CD4-positive, alpha-beta memory T cell (primary cell): ENCODE measurements around the gene GNLY. TPM values are rescaled to one million over a fixed set of nuclear protein-coding genes. Genes with fewer than 3 reads are reported as not detected.
A peak's percentile ranks its signal among the peaks of the same experiment; 100 is the strongest.

Experiments used
- CTCF ChIA-PET: fragments of 350-600 bp; sonication (Branson Sonifier 250); formaldehyde crosslinking; loops from one replicate; lab custom pipeline; 2021; ENCODE audit warnings: inconsistent platforms; ENCODE audit not compliant: partially characterized antibody; lab: Charles Lee
- POLR2A ChIA-PET: fragments of 350-600 bp; sonication (Branson Sonifier 250); formaldehyde crosslinking; loops from one replicate; lab custom pipeline; 2021; ENCODE audit not compliant: partially characterized antibody; lab: Charles Lee
- DNase-seq, 5 donors: peaks; one replicate each; pipeline versions ENCODE4 v3.0.0 to v3.0.0-alpha.2; 2020 to 2022; ENCODE audit warnings: mixed read lengths in 1 of 5
- H3K27ac ChIP-seq: one replicate; pipeline ENCODE4 v1.7.0; 2013; ENCODE audit warnings: low read depth, low read length
- H3K27me3 ChIP-seq: 2 replicates; pipeline ENCODE4 v1.7.0; 2013; ENCODE audit warnings: mild to moderate bottlenecking, low read length, moderate library complexity; ENCODE audit not compliant: insufficient read depth
- H3K36me3 ChIP-seq: 2 replicates; pipeline ENCODE4 v1.7.0; 2013; ENCODE audit warnings: mild to moderate bottlenecking, low read length, moderate library complexity; ENCODE audit not compliant: insufficient read depth
- H3K4me1 ChIP-seq: 2 replicates; pipeline ENCODE4 v1.7.0; 2013; ENCODE audit warnings: mild to moderate bottlenecking, low read length, moderate library complexity; ENCODE audit not compliant: insufficient read depth
- H3K4me3 ChIP-seq, 2 donors: one replicate each; pipeline ENCODE4 v1.7.0; 2013; ENCODE audit warnings: low read length in 2 of 2, mild to moderate bottlenecking in 1 of 2
- H3K9me3 ChIP-seq, 2 donors: one replicate each; pipeline ENCODE4 v1.7.0; 2013; ENCODE audit warnings: low read length in 2 of 2, control low read depth in 1 of 2; ENCODE audit not compliant: control insufficient read depth in 1 of 2
- H3K27ac Mint-ChIP-seq, 7 donors: one replicate each; pipeline ENCODE4 v1.8.0; 2020 to 2021; ENCODE audit warnings: mixed read lengths in 7 of 7, mild to moderate bottlenecking in 6 of 7, inconsistent platforms in 3 of 7, moderate library complexity in 3 of 7
- H3K27me3 Mint-ChIP-seq, 2 donors: one replicate each; pipeline ENCODE4 v1.8.0; 2020 to 2021; ENCODE audit warnings: mixed read lengths in 2 of 2
- H3K36me3 Mint-ChIP-seq, 2 donors: one replicate each; pipeline ENCODE4 v1.8.0; 2020 to 2021; ENCODE audit warnings: mixed read lengths in 2 of 2, inconsistent platforms in 1 of 2, mild to moderate bottlenecking in 1 of 2
- H3K4me1 Mint-ChIP-seq, 4 donors: one replicate each; pipeline ENCODE4 v1.8.0; 2020 to 2021; ENCODE audit warnings: mixed read lengths in 4 of 4, mild to moderate bottlenecking in 1 of 4
- H3K4me3 Mint-ChIP-seq, 8 donors: one replicate each; pipeline ENCODE4 v1.8.0; 2020 to 2021; ENCODE audit warnings: mixed read lengths in 8 of 8, mild to moderate bottlenecking in 7 of 8, moderate library complexity in 6 of 8, inconsistent platforms in 3 of 8
- H3K9me3 Mint-ChIP-seq, 8 donors: one replicate each; pipeline ENCODE4 v1.8.0; 2020 to 2021; ENCODE audit warnings: mixed read lengths in 8 of 8, mild to moderate bottlenecking in 5 of 8, inconsistent platforms in 3 of 8, moderate library complexity in 1 of 8
- intact Hi-C: fragments of 100-400 bp; cut with micrococcal nuclease; formaldehyde crosslinking; loops from one replicate; pipeline ENCODE4 v1.15.1; 2023
- polyA plus RNA-seq, 2 donors: library from polyadenylated mRNA; unstranded; fragments of 300-500 nt; fragmentation: Illumina TruSeq; gene quantifications; one replicate each; pipeline ENCODE4 v1.2.3, GENCODE V29; 2021
- total RNA-seq, 2 experiments: library from RNA; stranded (reverse); gene quantifications; one replicate each; pipeline ENCODE4 v1.2.3, GENCODE V29; 2021

GNLY gene
- total and polyA plus RNA-seq, 4 experiments from 2014 or later: 17.2 to 32.2 (median 21.1) TPM

DNA sequence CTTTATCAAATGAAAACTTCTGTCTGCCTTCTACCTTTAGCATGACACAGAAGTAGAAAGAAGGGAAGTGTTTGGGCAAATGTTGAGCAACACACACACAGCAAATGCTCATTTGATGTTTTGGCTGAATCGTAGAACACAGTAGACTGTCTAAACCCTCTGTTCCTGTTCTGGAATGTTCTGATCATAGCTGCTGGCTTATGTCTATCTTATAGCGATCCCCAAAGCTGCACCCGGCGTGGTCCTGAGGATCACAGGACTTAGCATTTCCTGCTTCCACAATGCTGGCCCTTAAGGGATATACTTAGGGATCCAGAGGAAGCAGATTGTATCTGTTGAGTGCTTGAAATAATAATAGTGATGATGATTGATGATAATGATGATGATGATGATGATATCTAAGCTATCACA lies 15.2 kb downstream of the GNLY start:
- intact Hi-C loops: no loop called here
- H3K27me3 Mint-ChIP-seq: peaks cover 1 to 3% of the 10 kb centered on the region in 2 donors
- no peak overlapping the region for H3K4me3 Mint-ChIP-seq
- no peak overlapping the region for H3K27ac Mint-ChIP-seq
- H3K36me3 ChIP-seq: no peaks in the 10 kb centered on the region
- H3K4me1 ChIP-seq: peaks cover 19% of the 10 kb centered on the region
- no peaks in the 10 kb centered on the region for H3K9me3 ChIP-seq
- no peaks in the 10 kb centered on the region for H3K9me3 Mint-ChIP-seq
- H3K4me3 ChIP-seq: no peak overlapping the region
- H3K27me3 ChIP-seq: no peaks in the 10 kb centered on the region
- POLR2A ChIA-PET: no interaction called here
- H3K4me1 Mint-ChIP-seq: peaks cover 10 to 28% (median 16%) of the 10 kb centered on the region in 4 donors
- H3K36me3 Mint-ChIP-seq: no peaks in the 10 kb centered on the region
- H3K27ac ChIP-seq: no peak overlapping the region
- CTCF ChIA-PET: interaction anchor here (0.8 to 7.7 kb wide), 11 partner anchors 10 to 407 kb away, joined by 3 to 67 read pairs (median 6); no protein-coding TSS in a partner anchor
- no peak for DNase-seq

DNA sequence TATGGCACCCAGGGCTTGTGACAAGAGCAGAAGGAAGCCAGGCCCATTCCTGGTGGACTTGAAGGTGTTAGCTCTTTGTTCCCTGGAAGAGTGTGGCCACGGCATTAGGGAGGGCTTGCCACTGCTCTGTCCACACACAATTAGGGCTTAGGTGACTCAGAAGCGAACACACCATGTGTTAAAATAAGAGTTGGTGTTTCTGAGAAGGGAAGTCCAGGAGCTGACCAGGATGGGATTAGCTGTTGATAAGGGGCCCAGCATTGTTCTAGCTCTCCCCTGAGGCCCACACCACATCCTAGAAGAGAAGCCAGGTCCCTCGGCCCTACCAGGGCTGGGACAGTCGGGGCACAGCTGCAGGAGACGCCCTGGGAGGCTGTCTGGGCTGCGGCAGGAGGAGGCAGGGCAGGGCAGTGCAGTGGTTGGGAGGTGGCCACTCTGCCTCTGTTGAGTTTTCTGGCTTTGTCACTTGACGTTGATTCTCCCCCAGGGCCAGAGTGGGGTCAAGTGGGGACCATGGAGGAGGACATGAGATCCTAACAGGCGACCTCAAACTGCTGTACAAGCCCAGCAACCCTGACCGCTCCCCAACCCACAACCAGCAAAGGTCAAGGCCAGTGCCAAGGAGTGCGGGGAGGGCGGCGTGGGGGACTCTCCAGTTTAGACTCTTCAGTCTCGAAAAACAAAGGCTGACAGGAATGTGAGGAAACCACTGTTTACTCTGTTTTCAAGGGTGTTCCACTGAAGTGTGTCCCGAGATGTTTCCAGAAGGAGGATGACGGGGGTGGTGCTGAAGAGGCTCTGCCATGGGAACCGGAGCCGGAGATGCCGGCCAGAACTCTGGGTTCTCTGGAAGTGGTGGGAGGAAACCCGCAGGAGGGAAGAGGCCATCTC lies 16.8 kb downstream of the GNLY start:
- Mint-ChIP-seq H3K27me3 (peaks cover 1 to 3% of the 10 kb centered on the region in 2 donors), H3K36me3 (no peaks in the 10 kb centered on the region), H3K4me3 (no peak overlapping the region), H3K27ac (no peak overlapping the region), H3K9me3 (no peaks in the 10 kb centered on the region), H3K4me1 (peaks cover 3 to 13% (median 10%) of the 10 kb centered on the region in 4 donors)
- Histone ChIP-seq H3K9me3 (no peaks in the 10 kb centered on the region), H3K36me3 (no peaks in the 10 kb centered on the region), H3K4me3 (no peak overlapping the region), H3K27me3 (no peaks in the 10 kb centered on the region), H3K4me1 (peaks cover 13% of the 10 kb centered on the region), H3K27ac (no peak overlapping the region)
- CTCF ChIA-PET: interaction anchor here (1.5 to 7.7 kb wide), 2 partner anchors 31 to 73 kb away, joined by 3 to 57 read pairs; no protein-coding TSS in a partner anchor
- POLR2A ChIA-PET: no interaction called here
- no peak for DNase-seq
- intact Hi-C loops: no loop called here

DNA sequence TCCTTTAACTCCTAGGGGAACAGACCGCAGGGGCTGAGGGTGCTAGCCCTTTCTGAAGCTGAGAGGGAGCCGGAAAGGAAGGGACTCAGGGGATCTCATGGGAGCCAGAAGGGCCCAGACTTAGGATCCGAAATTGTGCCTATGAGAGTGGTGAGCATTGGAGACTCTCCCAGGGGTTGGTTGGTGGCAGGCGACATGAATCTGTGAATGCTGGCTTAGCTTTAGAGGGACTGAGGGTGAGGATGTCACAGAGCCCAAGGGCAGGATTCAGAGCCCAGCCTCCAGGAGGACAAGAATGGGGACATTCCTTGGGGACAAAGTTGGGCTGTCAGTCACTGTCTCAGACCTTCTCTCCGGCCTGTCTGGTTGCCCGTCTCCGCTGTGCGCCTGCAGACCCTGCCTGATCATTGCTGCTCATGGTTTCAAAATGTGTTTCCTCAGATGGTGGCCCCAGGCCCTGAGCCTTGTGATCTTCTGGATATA lies 17.5 kb downstream of the GNLY start:
- Mint-ChIP-seq H3K27ac (no peak overlapping the region), H3K4me1 (peaks cover 3 to 11% (median 10%) of the 10 kb centered on the region in 4 donors), H3K9me3 (no peaks in the 10 kb centered on the region), H3K27me3 (peaks cover 1 to 4% of the 10 kb centered on the region in 2 donors), H3K4me3 (no peak overlapping the region), H3K36me3 (no peaks in the 10 kb centered on the region)
- CTCF ChIA-PET: interaction anchor here (1.5 kb wide), 1 partner anchor 74 kb away, joined by 3 read pairs; no protein-coding TSS in a partner anchor
- no peaks in the 10 kb centered on the region for H3K9me3 ChIP-seq
- POLR2A ChIA-PET: no interaction called here
- no peak overlapping the region for H3K4me3 ChIP-seq
- peaks cover 3% of the 10 kb centered on the region for H3K27me3 ChIP-seq
- no peak for DNase-seq
- H3K4me1 ChIP-seq: peaks cover 13% of the 10 kb centered on the region
- no peaks in the 10 kb centered on the region for H3K36me3 ChIP-seq
- no peak overlapping the region for H3K27ac ChIP-seq
- intact Hi-C loops: no loop called here

DNA sequence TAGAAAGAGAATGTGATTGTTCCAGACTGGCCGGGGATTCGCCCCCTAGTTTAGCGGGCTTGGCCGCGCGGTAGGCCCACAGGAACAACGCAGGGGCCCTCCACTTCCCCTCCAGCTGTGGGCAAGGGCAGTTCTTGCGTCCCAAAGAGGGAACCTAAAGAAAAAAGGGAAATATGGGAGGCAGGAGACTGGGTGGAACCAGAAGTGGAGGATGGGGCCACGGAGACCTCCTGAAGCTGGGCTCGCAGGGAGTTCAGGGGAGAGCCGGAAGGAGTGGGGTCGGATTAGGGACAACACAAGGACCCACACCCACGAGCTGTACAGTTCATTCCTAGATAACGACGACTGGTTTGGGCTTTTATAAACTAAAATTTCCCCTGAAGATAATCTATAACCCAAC lies 18.2 kb downstream of the GNLY start:
- POLR2A ChIA-PET: no interaction called here
- no peaks in the 10 kb centered on the region for H3K9me3 Mint-ChIP-seq
- no peak overlapping the region for H3K4me3 Mint-ChIP-seq
- no peak for DNase-seq
- Histone ChIP-seq H3K36me3 (no peaks in the 10 kb centered on the region), H3K4me1 (peaks cover 8% of the 10 kb centered on the region), H3K27ac (no peak overlapping the region), H3K4me3 (no peak overlapping the region), H3K9me3 (no peaks in the 10 kb centered on the region), H3K27me3 (peaks cover 3% of the 10 kb centered on the region)
- H3K27ac Mint-ChIP-seq: no peak overlapping the region
- H3K27me3 Mint-ChIP-seq: peaks cover 0 to 4% of the 10 kb centered on the region in 2 donors
- H3K4me1 Mint-ChIP-seq: peaks cover under 1 to 6% (median 5%) of the 10 kb centered on the region in 4 donors
- no peaks in the 10 kb centered on the region for H3K36me3 Mint-ChIP-seq
- CTCF ChIA-PET: interaction anchor here (0.7 to 1.5 kb wide), 2 partner anchors 33 to 75 kb away, joined by 3 read pairs; no protein-coding TSS in a partner anchor
- intact Hi-C loops: no loop called here

DNA sequence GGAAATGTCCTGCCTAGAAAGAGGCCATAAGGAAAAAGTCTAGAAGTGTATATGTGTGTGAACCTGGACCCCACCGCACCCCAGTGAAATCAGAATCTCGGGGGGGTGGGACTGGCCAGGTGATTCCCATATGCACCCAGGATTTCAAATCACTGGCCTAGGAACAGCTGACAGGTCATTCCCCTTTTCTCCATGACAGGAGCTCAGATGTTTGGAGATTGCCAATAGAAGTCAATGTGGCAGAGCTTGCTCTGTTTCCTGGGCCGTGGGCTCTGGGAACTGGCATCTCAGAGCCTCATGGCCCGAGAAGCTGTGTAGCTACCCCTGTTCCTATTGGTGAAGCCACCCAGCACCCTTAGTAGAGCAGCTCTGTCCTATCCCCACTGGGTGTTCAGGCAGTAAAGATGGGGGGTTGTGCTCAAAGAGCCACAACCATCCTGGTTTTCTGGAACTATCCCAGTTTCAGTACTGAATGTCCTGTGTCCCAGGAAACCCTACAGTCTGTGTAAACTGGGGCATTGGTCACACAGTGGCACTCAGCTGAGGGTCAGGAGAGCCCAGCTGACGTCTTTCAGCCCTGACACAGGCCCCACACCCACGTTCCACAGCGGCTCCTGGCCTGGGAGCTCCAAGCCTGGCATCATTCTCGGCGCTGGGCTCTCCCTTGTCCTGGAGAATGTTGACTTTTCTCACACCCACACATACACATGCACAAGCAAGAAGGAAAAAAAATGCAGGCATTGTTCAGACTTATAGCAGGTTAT lies 18.9 kb downstream of the GNLY start:
- Mint-ChIP-seq H3K36me3 (no peaks in the 10 kb centered on the region), H3K27ac (no peak overlapping the region), H3K27me3 (peaks cover 0 to 4% of the 10 kb centered on the region in 2 donors), H3K4me1 (peaks cover 0 to 5% (median 5%) of the 10 kb centered on the region in 4 donors), H3K9me3 (no peaks in the 10 kb centered on the region), H3K4me3 (no peak overlapping the region)
- Histone ChIP-seq H3K36me3 (no peaks in the 10 kb centered on the region), H3K27me3 (peaks cover 3% of the 10 kb centered on the region), H3K9me3 (no peaks in the 10 kb centered on the region), H3K4me1 (peaks cover 5% of the 10 kb centered on the region), H3K4me3 (no peak overlapping the region), H3K27ac (no peak overlapping the region)
- no peak for DNase-seq
- ChIA-PET CTCF (interaction anchor here (0.6 to 1.6 kb wide), 5 partner anchors 8 to 176 kb away, joined by 3 to 4 read pairs (median 3); partner anchors contain the start of gene ST3GAL5), POLR2A (no interaction called here)
- intact Hi-C loops: no loop called here

DNA sequence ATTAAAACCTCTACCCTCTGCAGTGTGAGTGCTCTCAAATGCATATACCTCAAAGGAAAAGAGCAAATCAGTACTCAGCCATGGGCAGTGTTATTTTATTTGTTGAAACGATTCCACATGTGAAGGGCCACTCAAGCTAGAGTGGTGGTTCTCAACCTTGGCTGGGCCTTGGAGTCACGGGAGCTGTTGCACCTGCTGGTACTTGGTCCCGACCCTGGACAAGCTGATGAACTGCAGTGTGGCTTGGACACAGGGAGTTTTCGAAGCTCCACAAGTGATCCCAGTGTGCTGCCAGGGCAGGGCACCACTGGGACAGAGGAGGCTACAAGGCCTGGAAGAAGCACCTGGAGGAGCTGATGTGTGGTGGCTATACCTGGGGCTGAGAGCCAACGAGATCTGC lies 19.7 kb downstream of the GNLY start:
- Histone ChIP-seq H3K27ac (no peak overlapping the region), H3K4me1 (peaks cover 5% of the 10 kb centered on the region), H3K9me3 (no peaks in the 10 kb centered on the region), H3K4me3 (no peak overlapping the region), H3K27me3 (peaks cover 3% of the 10 kb centered on the region), H3K36me3 (no peaks in the 10 kb centered on the region)
- DNase-seq: no peak
- POLR2A ChIA-PET: no interaction called here
- peaks cover under 1 to 4% of the 10 kb centered on the region in 2 donors for H3K27me3 Mint-ChIP-seq
- intact Hi-C loops: no loop called here
- H3K4me1 Mint-ChIP-seq: peaks cover 0 to 5% (median 5%) of the 10 kb centered on the region in 4 donors
- no peaks in the 10 kb centered on the region for H3K36me3 Mint-ChIP-seq
- CTCF ChIA-PET: interaction anchor here (1.1 to 1.6 kb wide), 4 partner anchors 9 to 76 kb away, joined by 3 to 6 read pairs (median 4); no protein-coding TSS in a partner anchor
- no peak overlapping the region for H3K4me3 Mint-ChIP-seq
- peak overlapping the region in 1 of 7 donors; percentile 6 for H3K27ac Mint-ChIP-seq
- H3K9me3 Mint-ChIP-seq: peaks cover 0 to 2% (median 0%) of the 10 kb centered on the region in 8 donors
